ENCODE data around the gene KCTD7. TPM values are rescaled to one million over a fixed set of nuclear protein-coding genes. Genes with fewer than 3 reads are reported as not detected.

The KCTD7 gene
- total and polyA plus RNA-seq, 4 donors, result 1.4 to 5.1 (median 2.9) TPM

- Histone ChIP-seq H3K27ac (ENCODE audit: low read depth in 1 of 2, low read length in 2 of 2) (no peak overlapping the region), H3K4me1 (ENCODE audit: control insufficient read depth in 4 of 4, insufficient read depth in 4 of 4, low read length in 3 of 4) (peaks cover 0 to 3% (median 1%) of the 10 kb centered on the region in 4 donors), H3K9ac (ENCODE audit: low read depth in 1 of 2, low read length in 2 of 2) (no peak overlapping the region), H3K9me3 (ENCODE audit: control insufficient read depth in 4 of 4, low read length in 3 of 4) (no peaks in the 10 kb centered on the region), H3K27me3 (ENCODE audit: control insufficient read depth in 4 of 4, insufficient read depth in 4 of 4, low read length in 3 of 4) (no peaks in the 10 kb centered on the region), H3K4me3 (ENCODE audit: low read depth in 1 of 3, low read length in 3 of 3) (no peak overlapping the region), H3K36me3 (ENCODE audit: control insufficient read depth in 4 of 4, insufficient read depth in 3 of 4, low read depth in 1 of 4, low read length in 3 of 4) (no peaks in the 10 kb centered on the region)
- TF ChIP-seq FOXA1 (IDR thresholded peaks at IDR 0.05) (no peak), GABPA (IDR thresholded peaks at IDR 0.05 in 1 of 2, conservative IDR thresholded peaks at IDR 0.05 in 1 of 2) (no peak), ATF3 (IDR thresholded peaks at IDR 0.05) (no peak), RAD21 (IDR thresholded peaks at IDR 0.05) (no peak), SP1 (IDR thresholded peaks at IDR 0.05) (no peak), HNF4G (IDR thresholded peaks at IDR 0.05) (no peak)
- TF ChIP-seq, protein P1, sequence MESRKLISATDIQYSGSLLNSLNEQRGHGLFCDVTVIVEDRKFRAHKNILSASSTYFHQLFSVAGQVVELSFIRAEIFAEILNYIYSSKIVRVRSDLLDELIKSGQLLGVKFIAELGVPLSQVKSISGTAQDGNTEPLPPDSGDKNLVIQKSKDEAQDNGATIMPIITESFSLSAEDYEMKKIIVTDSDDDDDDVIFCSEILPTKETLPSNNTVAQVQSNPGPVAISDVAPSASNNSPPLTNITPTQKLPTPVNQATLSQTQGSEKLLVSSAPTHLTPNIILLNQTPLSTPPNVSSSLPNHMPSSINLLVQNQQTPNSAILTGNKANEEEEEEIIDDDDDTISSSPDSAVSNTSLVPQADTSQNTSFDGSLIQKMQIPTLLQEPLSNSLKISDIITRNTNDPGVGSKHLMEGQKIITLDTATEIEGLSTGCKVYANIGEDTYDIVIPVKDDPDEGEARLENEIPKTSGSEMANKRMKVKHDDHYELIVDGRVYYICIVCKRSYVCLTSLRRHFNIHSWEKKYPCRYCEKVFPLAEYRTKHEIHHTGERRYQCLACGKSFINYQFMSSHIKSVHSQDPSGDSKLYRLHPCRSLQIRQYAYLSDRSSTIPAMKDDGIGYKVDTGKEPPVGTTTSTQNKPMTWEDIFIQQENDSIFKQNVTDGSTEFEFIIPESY (IDR thresholded peaks at IDR 0.05), result no peak
- TF ChIP-seq, protein P2, sequence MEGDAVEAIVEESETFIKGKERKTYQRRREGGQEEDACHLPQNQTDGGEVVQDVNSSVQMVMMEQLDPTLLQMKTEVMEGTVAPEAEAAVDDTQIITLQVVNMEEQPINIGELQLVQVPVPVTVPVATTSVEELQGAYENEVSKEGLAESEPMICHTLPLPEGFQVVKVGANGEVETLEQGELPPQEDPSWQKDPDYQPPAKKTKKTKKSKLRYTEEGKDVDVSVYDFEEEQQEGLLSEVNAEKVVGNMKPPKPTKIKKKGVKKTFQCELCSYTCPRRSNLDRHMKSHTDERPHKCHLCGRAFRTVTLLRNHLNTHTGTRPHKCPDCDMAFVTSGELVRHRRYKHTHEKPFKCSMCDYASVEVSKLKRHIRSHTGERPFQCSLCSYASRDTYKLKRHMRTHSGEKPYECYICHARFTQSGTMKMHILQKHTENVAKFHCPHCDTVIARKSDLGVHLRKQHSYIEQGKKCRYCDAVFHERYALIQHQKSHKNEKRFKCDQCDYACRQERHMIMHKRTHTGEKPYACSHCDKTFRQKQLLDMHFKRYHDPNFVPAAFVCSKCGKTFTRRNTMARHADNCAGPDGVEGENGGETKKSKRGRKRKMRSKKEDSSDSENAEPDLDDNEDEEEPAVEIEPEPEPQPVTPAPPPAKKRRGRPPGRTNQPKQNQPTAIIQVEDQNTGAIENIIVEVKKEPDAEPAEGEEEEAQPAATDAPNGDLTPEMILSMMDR (IDR thresholded peaks at IDR 0.05; ENCODE audit: low read depth, low read length, missing input control), result no peak
- TF ChIP-seq, protein P3, sequence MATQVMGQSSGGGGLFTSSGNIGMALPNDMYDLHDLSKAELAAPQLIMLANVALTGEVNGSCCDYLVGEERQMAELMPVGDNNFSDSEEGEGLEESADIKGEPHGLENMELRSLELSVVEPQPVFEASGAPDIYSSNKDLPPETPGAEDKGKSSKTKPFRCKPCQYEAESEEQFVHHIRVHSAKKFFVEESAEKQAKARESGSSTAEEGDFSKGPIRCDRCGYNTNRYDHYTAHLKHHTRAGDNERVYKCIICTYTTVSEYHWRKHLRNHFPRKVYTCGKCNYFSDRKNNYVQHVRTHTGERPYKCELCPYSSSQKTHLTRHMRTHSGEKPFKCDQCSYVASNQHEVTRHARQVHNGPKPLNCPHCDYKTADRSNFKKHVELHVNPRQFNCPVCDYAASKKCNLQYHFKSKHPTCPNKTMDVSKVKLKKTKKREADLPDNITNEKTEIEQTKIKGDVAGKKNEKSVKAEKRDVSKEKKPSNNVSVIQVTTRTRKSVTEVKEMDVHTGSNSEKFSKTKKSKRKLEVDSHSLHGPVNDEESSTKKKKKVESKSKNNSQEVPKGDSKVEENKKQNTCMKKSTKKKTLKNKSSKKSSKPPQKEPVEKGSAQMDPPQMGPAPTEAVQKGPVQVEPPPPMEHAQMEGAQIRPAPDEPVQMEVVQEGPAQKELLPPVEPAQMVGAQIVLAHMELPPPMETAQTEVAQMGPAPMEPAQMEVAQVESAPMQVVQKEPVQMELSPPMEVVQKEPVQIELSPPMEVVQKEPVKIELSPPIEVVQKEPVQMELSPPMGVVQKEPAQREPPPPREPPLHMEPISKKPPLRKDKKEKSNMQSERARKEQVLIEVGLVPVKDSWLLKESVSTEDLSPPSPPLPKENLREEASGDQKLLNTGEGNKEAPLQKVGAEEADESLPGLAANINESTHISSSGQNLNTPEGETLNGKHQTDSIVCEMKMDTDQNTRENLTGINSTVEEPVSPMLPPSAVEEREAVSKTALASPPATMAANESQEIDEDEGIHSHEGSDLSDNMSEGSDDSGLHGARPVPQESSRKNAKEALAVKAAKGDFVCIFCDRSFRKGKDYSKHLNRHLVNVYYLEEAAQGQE (IDR thresholded peaks at IDR 0.05), result no peak
- DNase-seq (ENCODE audit: low spot score), result no peak
- WGBS, result 94% methylated on average over 3 of the region's 3 CpGs
Observed at GRCh38 chr7:66679633-66680244, 51.1 kb downstream of the KCTD7 start.

- peak overlapping the region; percentile 51 to 99 for H3K9ac ChIP-seq (ENCODE audit: low read depth in 1 of 2, low read length in 2 of 2)
- TF ChIP-seq YY1 (IDR thresholded peaks at IDR 0.05) (peak; percentile 35), HNF4A (conservative IDR thresholded peaks at IDR 0.05) (no peak), EGR1 (IDR thresholded peaks at IDR 0.05; ENCODE audit: low read depth in 2 of 2) (peak in 1 of 2 donors; percentile 42), TAF1 (conservative IDR thresholded peaks at IDR 0.05) (peak; percentile 58), FOXA2 (IDR thresholded peaks at IDR 0.05) (no peak), SP1 (IDR thresholded peaks at IDR 0.05) (peak; percentile 42), RAD21 (IDR thresholded peaks at IDR 0.05) (peak; percentile 33 to 51), MAX (IDR thresholded peaks at IDR 0.05) (no peak), GABPA (IDR thresholded peaks at IDR 0.05 in 1 of 2, conservative IDR thresholded peaks at IDR 0.05 in 1 of 2) (peak; percentile 87 to 95)
- TF ChIP-seq, protein P3 (IDR thresholded peaks at IDR 0.05), result peak; percentile 35
- peaks cover 0 to 4% (median 2%) of the 10 kb centered on the region in 4 donors for H3K4me1 ChIP-seq (ENCODE audit: control insufficient read depth in 4 of 4, insufficient read depth in 4 of 4, low read length in 3 of 4)
- H3K27me3 ChIP-seq (ENCODE audit: control insufficient read depth in 4 of 4, insufficient read depth in 4 of 4, low read length in 3 of 4), result no peaks in the 10 kb centered on the region
- H3K27ac ChIP-seq (ENCODE audit: low read depth in 1 of 2, low read length in 2 of 2), result peak overlapping the region; percentile 84 to 98
- WGBS, result 3% methylated on average over 78 of the region's 78 CpGs
- H3K36me3 ChIP-seq (ENCODE audit: control insufficient read depth in 4 of 4, insufficient read depth in 3 of 4, low read depth in 1 of 4, low read length in 3 of 4), result no peaks in the 10 kb centered on the region
- H3K9me3 ChIP-seq (ENCODE audit: control insufficient read depth in 4 of 4, low read length in 3 of 4), result no peaks in the 10 kb centered on the region
- peak overlapping the region; percentile 46 to 89 (median 83) for H3K4me3 ChIP-seq (ENCODE audit: low read depth in 1 of 3, low read length in 3 of 3)
- DNase-seq (ENCODE audit: low spot score), result peak; percentile 98
Observed at GRCh38 chr7:66681491-66682349, 53.0 kb downstream of the KCTD7 start.
